Neural cell (in vitro differentiated cells): ENCODE data around the gene DHRS4L2. TPM values are rescaled to one million over a fixed set of nuclear protein-coding genes. Genes with fewer than 3 reads are reported as not detected.
"Not testable (repeated sequence)": the region's sequence is repeated elsewhere in the genome, so short reads cannot be mapped to it uniquely, and the experiment has no call there.

Source experiments
- H2AFZ ChIP-seq: fragments of 200-600, 300-800 bp; sonication (generic), shearing (Covaris generic); 2 replicates; pipeline ENCODE4 v1.6.0; 2014; ENCODE audit warnings: low read depth, mild to moderate bottlenecking, antibody characterized with exemption, low read length, moderate library complexity
- H3F3A ChIP-seq: fragments of 200-600 bp; shearing (Covaris generic); 2 replicates; pipeline ENCODE4 v1.6.1; 2016; ENCODE audit warnings: mild to moderate bottlenecking, moderate library complexity, mixed read lengths, antibody characterized with exemption, low read length; ENCODE audit not compliant: insufficient read depth, poor library complexity, severe bottlenecking
- H3K27ac ChIP-seq: fragments of 200-600, 300-800 bp; sonication (generic), shearing (Covaris generic); 2 replicates; pipeline ENCODE4 v1.5.1; 2014; ENCODE audit warnings: mild to moderate bottlenecking, low read length, moderate library complexity
- H3K27me3 ChIP-seq: fragments of 300-800, 200-600 bp; sonication (generic), shearing (Covaris generic); 2 replicates; pipeline ENCODE4 v1.6.0; 2014; ENCODE audit warnings: mild to moderate bottlenecking, low read depth, low read length, moderate library complexity; ENCODE audit not compliant: insufficient read depth
- H3K36me3 ChIP-seq: fragments of 300-800, 200-600 bp; sonication (generic), shearing (Covaris generic); 2 replicates; pipeline ENCODE4 v1.5.1; 2014; ENCODE audit warnings: mild to moderate bottlenecking, antibody characterized with exemption, low read length, moderate library complexity; ENCODE audit not compliant: insufficient read depth
- H3K4me2 ChIP-seq: fragments of 300-800, 200-600 bp; sonication (generic), shearing (Covaris generic); 2 replicates; pipeline ENCODE4 v1.6.0; 2014; ENCODE audit warnings: mild to moderate bottlenecking, low read length
- H3K4me3 ChIP-seq: fragments of 300-800, 200-600 bp; sonication (generic), shearing (Covaris generic); 2 replicates; pipeline ENCODE4 v1.5.1; 2014; ENCODE audit warnings: mild to moderate bottlenecking, low read length, moderate library complexity
- H3K79me2 ChIP-seq: fragments of 200-600 bp; shearing (Covaris generic); replicated peaks from 2 replicates; pipeline ENCODE4 v1.6.0; 2014; ENCODE audit warnings: mild to moderate bottlenecking, low read length, moderate library complexity; ENCODE audit not compliant: insufficient read depth
- H3K9ac ChIP-seq: fragments of 300-800, 200-600 bp; sonication (generic), shearing (Covaris generic); 2 replicates; pipeline ENCODE4 v1.6.1; 2016; ENCODE audit warnings: mild to moderate bottlenecking, low read length, mixed read lengths
- H3K9me2 ChIP-seq: fragments of 200-600 bp; shearing (Covaris generic); 2 replicates; pipeline ENCODE4 v1.6.1; 2016; ENCODE audit warnings: mild to moderate bottlenecking, low read length, mixed read lengths; ENCODE audit not compliant: insufficient read depth
- H3K9me3 ChIP-seq: fragments of 200-600, 300-800 bp; sonication (generic), shearing (Covaris generic); 2 replicates; pipeline ENCODE4 v1.6.1; 2016; ENCODE audit warnings: mild to moderate bottlenecking, mixed run types, low read length, moderate library complexity, mixed read lengths
- H4K20me1 ChIP-seq: fragments of 200-600 bp; shearing (Covaris generic); 2 replicates; pipeline ENCODE4 v1.6.1; 2016; ENCODE audit warnings: mild to moderate bottlenecking, mixed run types; ENCODE audit not compliant: insufficient read depth
- polyA plus RNA-seq: library from polyadenylated mRNA; depleted of rRNA; stranded (reverse); fragments of >200 nt; gene quantifications from 2 replicates; pipeline ENCODE4 v1.2.3, GENCODE V29; 2014

The DHRS4L2 gene
- polyA plus RNA-seq, 1 donor from 2014 or later, result 3.0 TPM

DNA sequence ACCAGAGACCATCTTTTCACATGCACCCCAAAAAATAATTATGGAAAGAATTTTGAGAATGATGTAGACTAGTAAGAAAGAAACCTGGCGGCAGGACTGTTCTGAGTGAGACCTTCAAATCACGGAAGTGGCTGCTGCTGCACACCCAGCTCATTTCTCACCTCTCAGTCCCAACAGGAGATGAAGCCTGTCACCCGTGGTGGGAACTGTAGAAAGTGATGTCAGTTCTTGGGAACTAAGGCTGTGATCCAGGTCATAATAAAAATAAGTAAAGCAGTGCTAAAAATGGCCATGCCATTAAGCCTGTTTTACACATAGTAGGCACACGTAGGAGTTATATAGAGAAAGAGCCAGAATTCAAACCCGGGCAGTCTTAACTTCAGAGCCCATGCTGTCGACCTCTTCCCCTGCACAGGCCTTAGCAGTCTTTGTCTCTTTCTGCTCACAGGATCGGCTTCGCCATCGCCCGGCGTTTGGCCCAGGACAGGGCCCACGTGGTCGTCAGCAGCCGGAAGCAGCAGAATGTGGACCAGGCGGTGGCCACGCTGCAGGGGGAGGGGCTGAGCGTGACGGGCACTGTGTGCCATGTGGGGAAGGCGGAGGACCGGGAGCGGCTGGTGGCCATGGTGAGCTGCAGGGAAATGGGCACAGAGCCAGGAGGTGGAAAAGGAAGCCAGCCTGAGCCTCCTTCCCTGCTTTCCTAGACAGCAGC lies 1.2 kb downstream of the DHRS4L2 start:
- H3K27ac ChIP-seq, H3K27me3 ChIP-seq, H3K4me3 ChIP-seq, H3K79me2 ChIP-seq, H3K9me2 ChIP-seq, H3K4me2 ChIP-seq, H3K9ac ChIP-seq, H4K20me1 ChIP-seq, H3K9me3 ChIP-seq, H2AFZ ChIP-seq, H3K36me3 ChIP-seq, H3F3A ChIP-seq: not testable (repeated sequence)

DNA sequence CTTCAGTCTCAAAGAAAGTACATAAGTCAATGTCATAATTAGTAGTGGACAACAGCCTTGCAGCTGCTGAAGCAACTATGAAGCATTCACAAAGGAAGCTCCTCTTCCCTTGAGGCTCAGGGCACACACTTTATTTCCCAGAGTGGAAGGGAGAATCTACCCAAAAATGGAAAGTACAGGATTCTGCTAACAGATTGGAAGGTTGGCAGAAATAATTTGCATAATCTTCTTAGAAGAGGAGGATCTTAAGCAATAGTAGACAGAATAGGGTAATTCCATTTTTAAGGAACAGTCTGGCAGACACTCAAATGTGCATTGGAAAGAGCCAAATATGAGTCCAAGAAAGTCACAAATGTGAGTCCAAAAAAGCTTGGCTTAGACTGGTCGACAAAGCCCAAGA lies 2.2 kb downstream of the DHRS4L2 start:
- H3F3A ChIP-seq, H3K27me3 ChIP-seq, H3K9me2 ChIP-seq, H3K27ac ChIP-seq, H4K20me1 ChIP-seq, H3K9ac ChIP-seq, H3K79me2 ChIP-seq, H2AFZ ChIP-seq, H3K4me3 ChIP-seq, H3K9me3 ChIP-seq, H3K4me2 ChIP-seq, H3K36me3 ChIP-seq: not testable (repeated sequence)

DNA sequence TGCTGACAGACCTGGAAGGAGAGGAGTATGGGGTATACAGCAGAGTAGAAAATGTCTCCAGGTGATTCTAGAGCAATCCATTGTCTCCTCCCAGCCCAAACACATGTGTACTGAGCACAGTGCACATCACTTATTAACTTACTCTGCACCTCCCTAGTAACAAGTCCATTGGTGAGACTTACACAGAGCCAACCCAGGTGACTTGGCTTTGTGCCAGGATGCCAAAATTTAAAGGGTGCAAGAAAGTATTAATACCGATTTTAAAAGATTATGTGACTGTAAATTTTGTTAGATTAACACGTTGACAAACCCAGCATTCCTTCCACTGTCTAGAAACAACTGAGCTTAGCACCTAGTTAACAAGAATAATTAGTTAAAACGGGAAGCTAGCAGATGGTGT lies 4.3 kb downstream of the DHRS4L2 start:
- H3K27ac ChIP-seq, H3K9ac ChIP-seq, H3K27me3 ChIP-seq, H3K9me2 ChIP-seq, H4K20me1 ChIP-seq, H3K4me2 ChIP-seq, H2AFZ ChIP-seq, H3K36me3 ChIP-seq, H3K9me3 ChIP-seq, H3K79me2 ChIP-seq, H3F3A ChIP-seq, H3K4me3 ChIP-seq: not testable (repeated sequence)

DNA sequence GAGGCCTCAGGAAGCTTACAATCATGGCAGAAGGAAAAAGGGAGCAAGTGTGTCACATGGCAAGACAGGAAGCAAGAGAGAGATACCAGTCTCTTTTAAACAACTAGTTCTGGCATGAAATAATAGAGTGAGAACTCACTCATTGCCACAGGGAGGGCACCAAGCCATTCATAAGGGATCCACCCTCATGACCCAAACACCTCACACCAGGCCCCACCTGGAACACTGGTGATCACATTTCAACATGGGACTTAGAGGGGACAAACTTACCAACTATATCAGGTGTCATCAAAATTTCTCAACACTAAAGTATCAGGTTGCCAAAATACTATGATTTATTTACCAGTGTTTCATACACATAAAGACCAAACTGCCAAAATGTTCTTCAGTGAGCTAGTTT lies 7.3 kb downstream of the DHRS4L2 start:
- not testable (repeated sequence) for H3F3A ChIP-seq, H3K4me3 ChIP-seq, H2AFZ ChIP-seq, H3K27me3 ChIP-seq, H3K27ac ChIP-seq, H3K9me3 ChIP-seq, H3K9ac ChIP-seq, H3K4me2 ChIP-seq, H3K9me2 ChIP-seq, H3K36me3 ChIP-seq, H4K20me1 ChIP-seq, H3K79me2 ChIP-seq

DNA sequence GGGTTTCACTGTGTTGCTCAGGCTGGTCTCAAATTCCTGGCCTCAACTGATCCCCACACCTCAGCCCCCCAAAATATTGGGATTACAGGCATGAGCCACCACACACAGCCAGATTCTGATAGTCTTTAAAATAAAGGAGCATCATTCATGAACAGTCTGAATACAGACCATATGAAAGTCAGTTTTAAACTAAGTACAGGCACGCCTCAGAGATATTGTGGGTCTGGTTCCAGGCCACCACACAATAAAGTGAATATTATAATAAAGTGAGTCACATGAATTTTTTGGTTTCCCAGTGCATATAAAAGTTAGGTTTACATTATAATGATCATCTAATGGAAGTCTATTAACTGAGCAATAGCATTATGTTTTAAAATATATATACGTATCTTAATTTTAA lies 8.1 kb downstream of the DHRS4L2 start:
- H2AFZ ChIP-seq, H3K27me3 ChIP-seq, H4K20me1 ChIP-seq, H3K9ac ChIP-seq, H3K4me3 ChIP-seq, H3K27ac ChIP-seq, H3K79me2 ChIP-seq, H3K36me3 ChIP-seq, H3K9me3 ChIP-seq, H3K9me2 ChIP-seq, H3K4me2 ChIP-seq, H3F3A ChIP-seq: not testable (repeated sequence)

DNA sequence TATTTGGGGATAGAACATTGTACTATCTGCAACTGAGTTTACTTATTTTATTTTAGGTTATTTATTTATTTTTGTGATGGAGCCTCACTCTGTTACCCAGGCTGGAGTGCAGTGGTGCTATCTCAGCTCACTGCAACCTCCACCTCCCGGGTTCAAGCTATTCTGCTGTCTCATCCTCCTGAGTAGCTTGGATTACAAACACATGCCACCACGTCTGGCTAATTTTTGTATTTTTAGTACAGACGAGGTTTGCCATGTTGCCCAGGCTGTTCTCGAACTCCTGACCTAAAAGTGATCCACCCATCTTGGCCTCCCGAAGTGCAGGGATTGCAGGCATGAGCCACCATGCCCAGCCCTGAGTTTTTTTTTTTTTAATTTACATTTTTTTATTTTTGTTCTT lies 10.9 kb downstream of the DHRS4L2 start:
- not testable (repeated sequence) for H3K27ac ChIP-seq, H3K36me3 ChIP-seq, H3F3A ChIP-seq, H3K9me2 ChIP-seq, H3K4me3 ChIP-seq, H3K4me2 ChIP-seq, H4K20me1 ChIP-seq, H3K9me3 ChIP-seq, H3K9ac ChIP-seq, H3K79me2 ChIP-seq, H3K27me3 ChIP-seq, H2AFZ ChIP-seq

DNA sequence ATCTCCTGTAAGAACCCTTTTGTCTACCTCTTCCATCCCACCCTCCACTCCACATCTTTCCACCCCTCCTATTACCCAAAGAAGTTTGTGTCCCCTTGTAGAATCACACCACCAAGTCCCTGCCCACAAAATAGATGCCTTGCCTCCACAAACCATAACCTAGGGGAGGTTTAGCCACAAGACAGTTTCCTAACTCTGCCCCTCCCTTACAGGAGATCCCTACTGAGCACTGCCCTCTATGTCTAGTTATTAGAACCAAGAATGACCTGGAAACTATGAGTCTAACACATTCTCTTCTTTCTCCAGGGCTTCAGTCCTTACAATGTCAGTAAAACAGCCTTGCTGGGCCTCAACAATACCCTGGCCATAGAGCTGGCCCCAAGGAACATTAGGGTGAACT lies 12.3 kb downstream of the DHRS4L2 start:
- H3K9ac ChIP-seq, H2AFZ ChIP-seq, H4K20me1 ChIP-seq, H3K79me2 ChIP-seq, H3K4me3 ChIP-seq, H3K27me3 ChIP-seq, H3K36me3 ChIP-seq, H3F3A ChIP-seq, H3K4me2 ChIP-seq, H3K27ac ChIP-seq, H3K9me3 ChIP-seq, H3K9me2 ChIP-seq: not testable (repeated sequence)

DNA sequence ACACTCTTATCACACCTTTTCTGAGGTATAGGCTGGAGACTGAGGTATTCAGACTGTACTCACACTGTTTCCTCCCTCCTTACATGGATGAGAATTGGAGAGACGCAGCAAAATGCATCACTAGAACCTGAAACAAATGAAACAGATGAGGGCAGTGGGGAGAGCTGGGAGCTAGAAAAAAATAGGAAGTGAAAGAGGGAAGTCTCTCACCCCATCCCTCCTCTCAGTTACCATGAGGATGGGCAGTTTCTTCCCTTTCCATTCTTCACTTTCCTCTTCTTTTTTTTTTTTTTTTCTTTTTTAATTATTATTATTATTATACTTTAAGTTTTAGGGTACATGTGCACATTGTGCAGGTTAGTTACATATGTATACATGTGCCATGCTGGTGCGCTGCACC lies 12.9 kb downstream of the DHRS4L2 start:
- not testable (repeated sequence) for H3K36me3 ChIP-seq, H3K4me3 ChIP-seq, H3F3A ChIP-seq, H2AFZ ChIP-seq, H3K9me3 ChIP-seq, H3K27ac ChIP-seq, H3K79me2 ChIP-seq, H3K9ac ChIP-seq, H4K20me1 ChIP-seq, H3K9me2 ChIP-seq, H3K27me3 ChIP-seq, H3K4me2 ChIP-seq
